ENCODE measurements around the gene FAM13A.

Gene FAM13A

DNA sequence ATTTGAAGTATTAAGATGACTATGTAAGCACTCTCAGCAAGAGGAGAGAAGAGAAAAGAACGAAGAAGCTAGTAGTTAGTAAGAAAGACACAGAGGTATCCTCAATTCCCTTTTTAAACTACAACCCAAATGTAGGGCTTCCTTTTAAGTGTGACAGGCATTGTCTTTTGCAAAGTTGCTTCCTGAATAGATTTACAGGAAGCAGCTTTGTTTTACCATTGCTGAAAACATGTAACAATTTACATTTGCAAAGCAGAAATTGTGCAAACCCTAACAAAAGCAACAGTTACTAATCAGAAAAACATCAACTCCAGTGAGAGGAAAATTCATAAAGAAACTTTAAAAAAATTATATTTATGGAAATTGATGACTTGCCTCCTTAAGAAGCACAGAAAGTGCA, 96.4 kb downstream of the FAM13A start:
- Histone ChIP-seq H3K36me3 (ENCODE audit: control insufficient read depth in 2 of 2, insufficient read depth in 1 of 2, low read length in 2 of 2) (no peaks in the 10 kb centered on the region), H3K27ac (ENCODE audit: extremely low read depth, low read depth, low read length) (no peak overlapping the region), H3K9me3 (ENCODE audit: control insufficient read depth, insufficient read depth, low read depth, low read length) (no peaks in the 10 kb centered on the region), H3K4me3 (ENCODE audit: low read depth, low read length) (no peak overlapping the region), H3K4me1 (ENCODE audit: control insufficient read depth, insufficient read depth, low read length) (no peaks in the 10 kb centered on the region; the same call in 1 of the 2 replicates)
- ChIA-PET CTCF (no interaction called here), POLR2A (no interaction called here)
- no peak for TF ChIP-seq ZNF670 (tag by site-specific recombination; IDR thresholded peaks at IDR 0.05; ENCODE audit: low read depth)
- TF ChIP-seq ZNF629 (tag by site-specific recombination; IDR thresholded peaks at IDR 0.05): no peak
- TF ChIP-seq ZNF426 (tag by site-specific recombination; IDR thresholded peaks at IDR 0.05): no peak
- no peak for TF ChIP-seq PRDM1 (tag by site-specific recombination; IDR thresholded peaks at IDR 0.05)
- no peak for TF ChIP-seq ZNF302 (tag by site-specific recombination; IDR thresholded peaks at IDR 0.05; ENCODE audit: low read depth)

DNA sequence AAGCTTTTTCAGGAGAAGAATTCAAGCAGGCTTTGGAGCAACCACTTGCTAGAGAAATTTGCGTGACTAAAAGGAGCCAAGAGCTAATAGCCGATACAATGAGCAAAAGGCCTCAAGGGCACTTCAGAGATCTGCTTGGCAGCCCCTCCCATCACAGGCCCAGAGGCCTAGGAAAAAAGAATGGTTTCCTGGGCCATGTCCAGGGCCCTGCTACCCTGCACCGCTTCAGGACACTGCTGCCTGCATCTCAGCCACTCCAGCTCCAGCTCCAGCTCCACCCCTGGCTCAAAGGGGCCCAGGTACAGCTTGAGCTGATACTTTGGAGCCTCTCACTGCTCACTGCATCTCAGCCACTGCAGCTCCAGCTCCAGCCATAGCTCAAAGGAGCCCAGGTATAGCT, 98.9 kb downstream of the FAM13A start:
- Histone ChIP-seq H3K4me3 (ENCODE audit: low read depth, low read length) (no peak overlapping the region), H3K27ac (ENCODE audit: extremely low read depth, low read depth, low read length) (no peak overlapping the region), H3K4me1 (ENCODE audit: control insufficient read depth, insufficient read depth, low read length) (no peaks in the 10 kb centered on the region), H3K9me3 (ENCODE audit: control insufficient read depth, insufficient read depth, low read depth, low read length) (no peaks in the 10 kb centered on the region), H3K36me3 (ENCODE audit: control insufficient read depth in 2 of 2, insufficient read depth in 1 of 2, low read length in 2 of 2) (no peaks in the 10 kb centered on the region)
- no peak for TF ChIP-seq ZNF621 (tag by site-specific recombination; IDR thresholded peaks at IDR 0.05)
- no peak for TF ChIP-seq ZNF174 (tag by site-specific recombination; IDR thresholded peaks at IDR 0.05)
- no peak for TF ChIP-seq ZNF558 (tag by site-specific recombination; IDR thresholded peaks at IDR 0.05)
- TF ChIP-seq, protein P1, sequence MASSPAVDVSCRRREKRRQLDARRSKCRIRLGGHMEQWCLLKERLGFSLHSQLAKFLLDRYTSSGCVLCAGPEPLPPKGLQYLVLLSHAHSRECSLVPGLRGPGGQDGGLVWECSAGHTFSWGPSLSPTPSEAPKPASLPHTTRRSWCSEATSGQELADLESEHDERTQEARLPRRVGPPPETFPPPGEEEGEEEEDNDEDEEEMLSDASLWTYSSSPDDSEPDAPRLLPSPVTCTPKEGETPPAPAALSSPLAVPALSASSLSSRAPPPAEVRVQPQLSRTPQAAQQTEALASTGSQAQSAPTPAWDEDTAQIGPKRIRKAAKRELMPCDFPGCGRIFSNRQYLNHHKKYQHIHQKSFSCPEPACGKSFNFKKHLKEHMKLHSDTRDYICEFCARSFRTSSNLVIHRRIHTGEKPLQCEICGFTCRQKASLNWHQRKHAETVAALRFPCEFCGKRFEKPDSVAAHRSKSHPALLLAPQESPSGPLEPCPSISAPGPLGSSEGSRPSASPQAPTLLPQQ (tag by site-specific recombination; IDR thresholded peaks at IDR 0.05): no peak
- TF ChIP-seq, protein P2, sequence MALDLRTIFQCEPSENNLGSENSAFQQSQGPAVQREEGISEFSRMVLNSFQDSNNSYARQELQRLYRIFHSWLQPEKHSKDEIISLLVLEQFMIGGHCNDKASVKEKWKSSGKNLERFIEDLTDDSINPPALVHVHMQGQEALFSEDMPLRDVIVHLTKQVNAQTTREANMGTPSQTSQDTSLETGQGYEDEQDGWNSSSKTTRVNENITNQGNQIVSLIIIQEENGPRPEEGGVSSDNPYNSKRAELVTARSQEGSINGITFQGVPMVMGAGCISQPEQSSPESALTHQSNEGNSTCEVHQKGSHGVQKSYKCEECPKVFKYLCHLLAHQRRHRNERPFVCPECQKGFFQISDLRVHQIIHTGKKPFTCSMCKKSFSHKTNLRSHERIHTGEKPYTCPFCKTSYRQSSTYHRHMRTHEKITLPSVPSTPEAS (tag by site-specific recombination; IDR thresholded peaks at IDR 0.05): no peak
- TF ChIP-seq KLF16 (tag by site-specific recombination; IDR thresholded peaks at IDR 0.05): no peak
- CTCF ChIA-PET: interaction anchor here (0.7 kb wide), 1 partner anchor 326 kb away, joined by 3 read pairs; no protein-coding TSS in a partner anchor
- POLR2A ChIA-PET: no interaction called here

DNA sequence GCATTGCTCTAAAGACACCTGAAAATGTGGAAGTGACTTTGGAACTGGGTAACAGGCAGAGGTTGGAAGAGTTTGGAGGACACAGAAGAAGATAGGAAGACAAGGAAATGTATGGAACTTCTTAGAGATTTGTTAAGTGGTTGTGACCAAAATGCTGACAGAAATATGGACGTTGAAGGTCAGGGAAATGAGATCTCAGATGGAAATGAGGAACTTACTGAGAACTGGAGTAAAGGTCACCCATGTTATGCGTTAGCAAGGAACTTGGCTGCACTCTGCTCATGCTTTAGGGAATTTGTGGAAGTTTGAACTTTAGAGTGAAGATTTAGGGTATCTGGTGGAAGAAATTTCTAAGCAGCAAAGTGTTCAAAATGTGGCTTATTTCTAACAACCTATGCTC, 99.4 kb downstream of the FAM13A start:
- no peaks in the 10 kb centered on the region for H3K4me1 ChIP-seq (ENCODE audit: control insufficient read depth, insufficient read depth, low read length)
- H3K4me3 ChIP-seq (ENCODE audit: low read depth, low read length): no peak overlapping the region
- no peaks in the 10 kb centered on the region for H3K36me3 ChIP-seq (ENCODE audit: control insufficient read depth in 2 of 2, insufficient read depth in 1 of 2, low read length in 2 of 2)
- ChIA-PET CTCF (no interaction called here), POLR2A (no interaction called here)
- no peak overlapping the region for H3K27ac ChIP-seq (ENCODE audit: extremely low read depth, low read depth, low read length)
- H3K9me3 ChIP-seq (ENCODE audit: control insufficient read depth, insufficient read depth, low read depth, low read length): no peaks in the 10 kb centered on the region
- TF ChIP-seq, protein P3, sequence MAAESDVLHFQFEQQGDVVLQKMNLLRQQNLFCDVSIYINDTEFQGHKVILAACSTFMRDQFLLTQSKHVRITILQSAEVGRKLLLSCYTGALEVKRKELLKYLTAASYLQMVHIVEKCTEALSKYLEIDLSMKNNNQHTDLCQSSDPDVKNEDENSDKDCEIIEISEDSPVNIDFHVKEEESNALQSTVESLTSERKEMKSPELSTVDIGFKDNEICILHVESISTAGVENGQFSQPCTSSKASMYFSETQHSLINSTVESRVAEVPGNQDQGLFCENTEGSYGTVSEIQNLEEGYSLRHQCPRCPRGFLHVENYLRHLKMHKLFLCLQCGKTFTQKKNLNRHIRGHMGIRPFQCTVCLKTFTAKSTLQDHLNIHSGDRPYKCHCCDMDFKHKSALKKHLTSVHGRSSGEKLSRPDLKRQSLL (tag by site-specific recombination; IDR thresholded peaks at IDR 0.05): no peak
- TF ChIP-seq RBAK (tag by site-specific recombination; IDR thresholded peaks at IDR 0.05) (no peak), FEZF1 (tag by site-specific recombination; IDR thresholded peaks at IDR 0.05) (no peak), ZSCAN23 (tag by site-specific recombination; IDR thresholded peaks at IDR 0.05) (no peak), ZBTB48 (tag by site-specific recombination; IDR thresholded peaks at IDR 0.05) (no peak), SALL2 (tag by site-specific recombination; IDR thresholded peaks at IDR 0.05; ENCODE audit: borderline replicate concordance) (no peak), BCL11A (tag by site-specific recombination; IDR thresholded peaks at IDR 0.05; ENCODE audit: low read depth) (no peak)
- TF ChIP-seq, protein P4, sequence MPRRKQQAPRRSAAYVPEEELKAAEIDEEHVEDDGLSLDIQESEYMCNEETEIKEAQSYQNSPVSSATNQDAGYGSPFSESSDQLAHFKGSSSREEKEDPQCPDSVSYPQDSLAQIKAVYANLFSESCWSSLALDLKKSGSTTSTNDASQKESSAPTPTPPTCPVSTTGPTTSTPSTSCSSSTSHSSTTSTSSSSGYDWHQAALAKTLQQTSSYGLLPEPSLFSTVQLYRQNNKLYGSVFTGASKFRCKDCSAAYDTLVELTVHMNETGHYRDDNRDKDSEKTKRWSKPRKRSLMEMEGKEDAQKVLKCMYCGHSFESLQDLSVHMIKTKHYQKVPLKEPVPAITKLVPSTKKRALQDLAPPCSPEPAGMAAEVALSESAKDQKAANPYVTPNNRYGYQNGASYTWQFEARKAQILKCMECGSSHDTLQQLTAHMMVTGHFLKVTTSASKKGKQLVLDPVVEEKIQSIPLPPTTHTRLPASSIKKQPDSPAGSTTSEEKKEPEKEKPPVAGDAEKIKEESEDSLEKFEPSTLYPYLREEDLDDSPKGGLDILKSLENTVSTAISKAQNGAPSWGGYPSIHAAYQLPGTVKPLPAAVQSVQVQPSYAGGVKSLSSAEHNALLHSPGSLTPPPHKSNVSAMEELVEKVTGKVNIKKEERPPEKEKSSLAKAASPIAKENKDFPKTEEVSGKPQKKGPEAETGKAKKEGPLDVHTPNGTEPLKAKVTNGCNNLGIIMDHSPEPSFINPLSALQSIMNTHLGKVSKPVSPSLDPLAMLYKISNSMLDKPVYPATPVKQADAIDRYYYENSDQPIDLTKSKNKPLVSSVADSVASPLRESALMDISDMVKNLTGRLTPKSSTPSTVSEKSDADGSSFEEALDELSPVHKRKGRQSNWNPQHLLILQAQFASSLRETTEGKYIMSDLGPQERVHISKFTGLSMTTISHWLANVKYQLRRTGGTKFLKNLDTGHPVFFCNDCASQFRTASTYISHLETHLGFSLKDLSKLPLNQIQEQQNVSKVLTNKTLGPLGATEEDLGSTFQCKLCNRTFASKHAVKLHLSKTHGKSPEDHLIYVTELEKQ (tag by site-specific recombination; IDR thresholded peaks at IDR 0.05; ENCODE audit: borderline replicate concordance): no peak
